Measurements from ENCODE around the gene SRCAP. TPM values are rescaled to one million over a fixed set of nuclear protein-coding genes. Genes with fewer than 3 reads are reported as not detected.

Gene SRCAP
- total and polyA plus RNA-seq, 2 of the 8 experiments (the other 6 are each of a cell fraction or from before 2014, with no cell fraction given), result 5.5 to 54.3 TPM

DNA sequence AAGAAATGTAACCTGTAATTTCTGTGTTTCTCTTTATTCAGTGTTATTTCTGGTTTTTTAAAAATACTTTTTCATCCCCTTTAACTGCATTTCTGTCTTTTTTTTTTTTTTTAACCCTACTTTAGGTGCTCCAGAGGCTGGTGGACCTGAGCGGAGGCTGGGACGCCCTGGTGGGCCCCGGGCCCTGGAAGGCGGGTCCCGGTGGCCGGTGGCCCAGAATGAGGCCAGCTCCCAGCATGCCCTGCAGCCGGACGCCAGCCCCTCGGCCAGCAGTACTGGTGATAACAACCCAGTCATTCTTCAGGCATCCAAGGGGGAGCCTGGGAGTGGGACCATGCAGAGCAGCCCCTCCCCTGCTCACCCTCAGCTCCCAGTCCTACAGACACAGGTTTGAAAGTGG is 1.5 kb downstream of the SRCAP start (continued):
- TF ChIP-seq KDM1A (IDR thresholded peaks at IDR 0.05; ENCODE audit: borderline replicate concordance, low read length) (no peak), SIRT6 (IDR thresholded peaks at IDR 0.05; ENCODE audit: low read length) (no peak), EP300 (IDR thresholded peaks at IDR 0.05; ENCODE audit: borderline replicate concordance in 1 of 2, low read depth in 2 of 2, low read length in 2 of 2) (no peak), ASH2L (IDR thresholded peaks at IDR 0.05; ENCODE audit: low read length) (no peak)

Measured in H1 (cell line).